ENCODE measurements around the gene PFAS. TPM values are rescaled to one million over a fixed set of nuclear protein-coding genes. Genes with fewer than 3 reads are reported as not detected.
"Not testable (repeated sequence)": the region's sequence is repeated elsewhere in the genome, so short reads cannot be mapped to it uniquely, and the experiment has no call there.

Gene PFAS
- 13.5 and 18.4 TPM in 2 replicates for total RNA-seq (2014; rRNA removed; shearing (Covaris generic))

DNA sequence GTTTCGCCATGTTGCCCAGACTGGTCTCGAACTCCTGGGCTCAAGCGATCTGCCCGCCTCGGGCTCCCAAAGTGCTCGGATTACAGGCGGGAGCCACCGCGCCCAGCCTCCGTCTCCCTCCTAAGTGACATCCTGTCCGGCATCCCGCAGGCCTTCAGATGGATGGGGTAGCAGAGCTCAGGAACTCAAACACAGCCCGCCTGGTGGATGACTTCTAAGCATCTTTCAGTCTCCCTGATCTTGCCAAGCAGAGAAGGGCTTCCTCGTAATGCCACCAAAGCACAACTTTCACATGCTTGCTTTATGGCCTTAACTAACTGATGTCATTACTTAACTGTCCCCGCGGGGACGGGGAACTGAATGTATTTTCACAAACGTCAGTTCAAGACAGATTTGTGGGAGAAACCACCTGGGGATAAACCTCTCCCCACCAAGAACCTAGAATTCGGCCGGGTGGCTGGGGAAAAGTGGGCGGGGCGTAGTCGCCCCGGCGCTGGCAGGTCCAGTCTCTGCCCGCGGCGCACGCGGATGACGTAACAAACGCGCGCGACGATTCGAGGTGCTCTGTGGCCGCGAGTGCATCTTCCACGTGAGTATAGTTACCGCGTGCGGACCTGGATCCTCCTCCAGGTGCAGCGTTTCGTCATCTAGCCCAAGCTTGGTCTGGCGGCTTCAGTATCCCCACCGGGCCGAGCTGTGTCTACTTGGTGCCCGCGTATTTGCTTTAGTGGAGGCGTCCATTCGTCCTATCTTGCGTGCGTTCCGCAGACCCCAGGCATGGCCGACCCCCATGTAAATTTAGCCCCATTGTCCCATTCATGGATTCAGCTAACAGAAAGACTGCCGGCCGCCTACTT is at the start of gene PFAS:
TSS of gene PFAS (plus strand) at position 539 of the 857 bp plus-strand sequence. CDS start 4,649 bp downstream, outside the sequence.
- DNase-seq (ENCODE audit: low spot score), result peak; percentile 78

- no peak for DNase-seq (ENCODE audit: low spot score)
These were observed 44.1 kb upstream of the PFAS start for GRCh38 chr17:8204761-8205555.

GRCh38 chr17:8206536-8206935 is 42.6 kb upstream of the PFAS start:
- DNase-seq (ENCODE audit: low spot score), result no peak

DNA sequence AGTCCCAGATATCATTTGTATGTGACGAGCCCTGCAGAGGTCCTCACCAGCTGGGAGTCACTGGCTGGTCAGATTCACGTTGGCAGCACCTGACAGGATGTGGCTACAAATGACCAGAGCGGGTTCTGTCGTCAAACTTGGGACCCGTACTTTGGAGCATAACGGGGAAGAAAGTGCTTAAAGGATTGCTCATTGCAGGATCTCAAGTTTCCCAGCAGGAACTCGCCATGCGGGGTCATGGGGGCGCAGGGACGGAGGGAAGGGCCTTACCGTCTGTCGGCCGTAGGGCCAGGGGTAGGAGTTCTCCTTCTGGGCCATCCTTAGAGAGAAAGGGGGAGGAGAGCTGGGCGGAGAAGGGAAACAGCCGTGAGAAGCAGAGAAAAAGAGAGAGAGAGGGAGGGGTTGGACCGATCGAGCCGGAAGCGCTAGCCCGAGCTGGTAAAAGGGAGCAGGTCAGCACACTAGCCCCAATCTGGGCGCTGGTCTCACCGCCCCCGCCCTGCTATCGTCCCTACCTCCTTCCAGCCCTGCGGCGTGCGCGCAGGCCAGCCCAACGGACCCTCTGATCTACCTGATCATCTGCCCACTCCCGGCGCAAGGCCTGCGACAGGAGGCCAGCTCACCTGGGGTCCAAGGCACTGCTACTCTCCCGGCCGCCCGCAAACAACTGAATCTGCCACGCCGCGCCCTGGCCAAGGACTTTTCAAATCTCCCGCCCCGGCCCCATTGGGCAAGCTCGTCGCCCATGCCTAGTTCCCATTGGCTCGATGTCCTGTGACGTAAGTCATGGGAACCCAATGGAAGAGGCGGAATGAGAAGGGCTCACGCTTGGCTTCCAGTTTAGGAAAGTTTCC is 39.0 kb upstream of the PFAS start, which contains the start of gene AURKB:
TSS of gene AURKB (minus strand) at position 669 of the 854 bp plus-strand sequence. CDS start at position 318, 351 bp downstream.
- DNase-seq (ENCODE audit: low spot score), result peak; percentile 92

DNA sequence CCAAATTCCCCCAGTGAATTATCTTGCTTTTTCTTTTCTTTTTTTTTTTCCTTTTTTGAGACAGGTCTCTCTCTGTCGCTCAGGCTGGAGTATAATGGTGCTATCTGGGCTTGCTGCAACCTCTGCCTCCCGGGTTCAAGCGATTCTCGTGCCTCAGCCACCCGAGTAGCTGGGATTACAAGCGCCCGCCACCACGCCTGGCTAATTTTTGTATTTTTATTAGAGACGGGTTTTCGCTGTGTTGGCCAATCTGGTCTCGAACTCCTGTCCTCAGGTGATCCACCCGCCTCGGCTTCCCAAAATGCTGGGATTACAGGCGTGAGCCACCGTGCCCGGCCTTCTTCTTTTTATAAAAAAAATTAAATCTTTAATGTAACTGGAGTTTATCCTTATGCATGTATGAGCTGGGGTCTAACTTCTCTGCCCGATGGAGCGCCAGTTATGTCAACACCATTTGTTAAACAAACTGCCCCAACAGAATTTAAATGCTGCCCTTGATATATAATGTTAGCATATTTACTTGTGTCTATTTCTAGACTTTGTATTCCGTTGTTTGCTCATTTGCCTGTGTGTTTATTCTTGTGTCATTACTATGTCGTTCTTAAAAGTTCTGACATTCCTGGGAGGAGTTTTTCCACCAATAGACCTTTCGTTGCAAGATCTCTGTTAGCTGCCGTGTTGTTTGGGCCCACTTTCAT is 38.2 kb upstream of the PFAS start:
- no peak for DNase-seq (ENCODE audit: low spot score)

- DNase-seq (ENCODE audit: low spot score), result no peak
These were observed 36.5 kb upstream of the PFAS start for GRCh38 chr17:8212312-8213180.

- not testable (repeated sequence) for DNase-seq (ENCODE audit: low spot score)
These were observed 35.1 kb upstream of the PFAS start for GRCh38 chr17:8214000-8214399.

- DNase-seq (ENCODE audit: low spot score), result peak; percentile 83
These were observed 28.1 kb upstream of the PFAS start for GRCh38 chr17:8220783-8221662.

DNA sequence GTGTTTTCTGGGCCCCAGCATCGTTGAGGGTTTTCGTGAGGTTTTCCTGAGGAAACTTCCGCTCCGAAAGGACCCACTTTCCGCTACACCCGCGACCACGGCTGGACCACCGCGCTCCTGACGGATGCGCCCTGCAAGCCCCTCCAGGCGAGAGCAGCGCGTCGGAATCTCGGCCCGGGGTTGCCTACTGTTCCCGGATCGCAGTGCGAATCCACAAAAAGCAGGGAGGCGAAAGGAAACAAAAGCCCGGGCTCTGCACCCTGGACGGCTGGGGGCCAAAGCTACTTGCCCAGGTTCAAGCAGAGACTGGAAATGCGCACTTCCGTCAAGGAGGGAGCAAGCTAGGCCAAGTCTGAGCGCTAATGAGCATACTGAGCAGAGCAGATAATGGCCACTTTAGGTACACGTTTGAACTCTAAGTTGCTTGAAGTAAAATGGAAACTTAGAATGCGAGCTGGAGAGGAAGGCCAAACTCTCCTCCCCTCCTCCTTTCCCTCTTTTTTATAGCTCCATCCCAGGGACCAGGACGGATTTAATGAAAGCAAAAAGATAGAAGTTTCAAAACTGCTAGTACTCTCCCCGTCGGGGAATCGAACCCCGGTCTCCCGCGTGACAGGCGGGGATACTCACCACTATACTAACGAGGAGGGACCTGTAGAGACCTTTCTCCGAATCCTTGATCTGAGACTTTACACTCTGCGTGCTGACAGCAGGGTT is 27.3 kb upstream of the PFAS start:
- DNase-seq (ENCODE audit: low spot score), result peak; percentile 76

- DNase-seq (ENCODE audit: low spot score), result no peak
These were observed 26.8 kb upstream of the PFAS start for GRCh38 chr17:8222380-8222629.

DNA sequence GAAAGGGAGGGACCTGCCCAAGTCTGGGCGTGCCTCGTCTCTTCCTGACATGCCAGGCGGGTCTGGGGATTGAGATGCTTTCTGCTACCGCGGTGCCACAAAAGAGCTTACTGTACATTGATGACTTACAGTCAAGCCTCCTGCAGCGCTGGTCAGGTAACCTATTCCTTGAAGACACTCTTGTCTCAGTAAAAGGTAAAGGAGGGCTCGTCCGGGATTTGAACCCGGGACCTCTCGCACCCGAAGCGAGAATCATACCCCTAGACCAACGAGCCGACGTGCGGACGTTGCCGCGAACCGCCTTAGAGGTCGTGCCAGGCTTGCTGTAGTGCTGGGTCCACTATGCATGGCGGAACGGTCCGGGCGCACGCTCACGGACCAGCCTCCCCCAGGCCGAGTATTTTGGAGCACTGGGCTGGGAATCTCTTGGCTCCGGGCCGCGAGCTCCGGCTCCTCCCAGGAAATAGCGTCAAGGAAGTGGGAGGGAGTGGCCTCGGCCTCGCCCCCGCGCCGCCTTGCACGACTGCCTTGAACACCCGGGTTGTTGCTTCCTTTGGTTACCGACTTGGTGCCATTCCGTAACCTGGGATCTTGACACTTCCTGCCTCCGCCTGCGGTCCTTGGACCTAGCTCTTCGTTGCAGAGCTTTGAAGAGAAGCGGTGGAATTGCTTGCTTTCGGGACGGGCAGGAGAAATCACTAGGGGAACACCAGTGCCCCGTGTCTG is 26.3 kb upstream of the PFAS start:
- DNase-seq (ENCODE audit: low spot score), result peak; percentile 85

DNA sequence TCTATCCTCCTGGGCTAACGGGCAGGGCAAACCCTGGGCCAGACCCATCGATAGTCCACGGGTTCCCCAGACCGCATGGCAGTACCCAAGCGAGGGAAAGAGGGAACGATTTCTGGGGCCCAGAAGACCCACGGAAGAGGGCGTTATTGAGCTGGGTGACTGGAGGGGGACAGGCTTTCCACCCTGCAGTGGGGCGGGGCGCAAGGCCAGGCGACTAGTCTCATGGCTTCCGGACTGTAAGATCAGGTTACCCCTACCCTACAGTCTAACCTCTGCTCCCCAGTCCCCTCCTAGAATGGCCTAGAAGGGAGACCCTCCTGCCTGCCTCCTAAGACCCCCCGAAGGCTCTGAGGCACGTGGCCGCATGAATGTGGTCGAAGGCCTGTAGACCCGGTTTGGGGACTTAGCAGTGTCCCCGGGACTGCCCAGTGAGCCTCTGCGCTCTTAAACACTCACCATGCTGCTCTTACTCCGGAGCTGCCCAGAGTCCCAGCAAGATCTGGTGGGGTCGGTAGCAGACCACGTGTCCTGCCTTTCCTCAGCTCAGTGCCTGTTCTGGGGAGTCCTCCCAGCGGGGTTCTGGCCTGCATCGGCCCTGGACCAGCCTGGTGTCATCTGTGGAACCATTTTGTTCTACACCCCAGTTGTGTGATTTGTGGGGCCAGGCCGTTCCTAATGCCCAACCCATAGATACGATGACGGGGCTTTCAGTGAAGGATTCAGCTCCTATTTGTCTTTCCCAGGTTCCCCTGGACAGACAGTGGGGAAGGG is 25.5 kb upstream of the PFAS start:
- DNase-seq (ENCODE audit: low spot score), result peak; percentile 34

- DNase-seq (ENCODE audit: low spot score), result no peak
These were observed 23.9 kb upstream of the PFAS start for GRCh38 chr17:8224891-8225812.

DNA sequence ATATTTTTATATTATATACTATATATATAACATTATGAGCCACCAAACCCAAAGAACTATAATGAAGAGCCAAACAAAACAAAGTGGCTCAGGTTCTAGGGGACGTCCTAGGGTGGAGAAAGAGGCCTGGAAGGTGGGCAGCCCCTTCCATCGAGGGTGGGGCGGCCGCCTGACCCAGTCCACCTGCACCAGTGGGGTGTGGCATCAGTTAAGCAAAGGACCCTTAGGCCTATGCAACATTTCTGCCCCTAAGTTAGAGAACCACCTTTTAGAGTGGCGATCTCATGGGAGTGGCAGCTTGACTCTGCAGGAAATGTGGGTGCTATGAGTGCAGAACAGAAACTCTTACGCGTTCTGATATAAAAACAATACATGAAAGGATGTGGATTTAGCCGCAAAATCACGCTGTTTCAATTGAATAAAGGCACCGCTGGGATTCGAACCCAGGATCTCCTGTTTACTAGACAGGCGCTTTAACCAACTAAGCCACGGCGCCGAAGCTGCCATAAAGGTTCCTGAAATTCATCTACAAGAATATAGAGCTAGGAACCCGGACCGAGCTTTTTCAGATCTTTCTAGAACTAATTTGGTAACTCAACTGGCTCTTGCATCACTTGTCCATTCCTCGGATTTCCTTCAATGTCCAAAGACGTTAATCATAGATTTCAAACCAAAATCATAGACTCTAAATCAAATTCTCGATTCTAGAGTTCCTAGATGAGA is 23.1 kb upstream of the PFAS start:
- peak; percentile 64 for DNase-seq (ENCODE audit: low spot score)

DNA sequence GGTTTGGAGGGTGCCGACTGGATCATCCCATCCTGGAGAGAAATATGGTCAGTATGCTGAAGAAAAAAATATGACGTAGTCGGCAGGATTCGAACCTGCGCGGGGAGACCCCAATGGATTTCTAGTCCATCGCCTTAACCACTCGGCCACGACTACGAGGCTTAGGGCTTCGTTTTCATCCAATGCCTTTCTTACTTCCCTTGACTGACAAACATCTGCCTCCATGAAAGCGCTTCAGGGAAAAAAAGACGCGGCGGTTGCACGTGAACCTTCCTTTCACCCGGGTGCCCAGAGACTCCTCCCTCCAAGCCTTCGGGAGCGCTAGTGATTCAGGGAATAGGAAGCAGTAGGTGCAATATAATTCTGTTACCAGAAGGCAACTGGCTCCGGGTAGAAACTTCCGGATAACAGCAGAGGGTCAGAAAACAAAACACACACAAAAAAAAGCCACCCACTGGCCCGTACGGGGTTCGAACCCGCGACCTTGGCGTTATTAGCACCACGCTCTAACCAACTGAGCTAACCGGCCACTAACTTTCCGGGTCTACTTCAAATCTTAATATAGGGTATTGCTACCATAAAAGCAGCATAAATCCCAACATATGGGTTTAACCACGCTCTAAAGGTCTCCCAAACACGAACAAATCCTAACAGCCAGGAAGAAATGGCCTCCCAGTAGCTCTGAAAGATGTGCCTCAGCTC is 22.4 kb upstream of the PFAS start:
- DNase-seq (ENCODE audit: low spot score), result peak; percentile 78

Data from H4 (cell line).